SK-N-SH (cell line): ENCODE data around the gene CCDC121. TPM values are rescaled to one million over a fixed set of nuclear protein-coding genes. Genes with fewer than 3 reads are reported as not detected.

Experiments
- polyA plus RNA-seq, 3 experiments: library from polyadenylated mRNA; depleted of rRNA; stranded (reverse); fragments of >200 nt; gene quantifications; 2 replicates each; pipeline ENCODE4 v1.2.3, GENCODE V29; 2012
- small RNA-seq, 7 experiments: library from RNA; depleted of rRNA; stranded (forward); fragments of <200 nt; gene quantifications; one replicate each; pipeline ENCODE3, GENCODE V24; 2012

CCDC121 gene
- polyA plus RNA-seq, 1 of the 3 experiments (the other 2 are of a cell fraction), result 2.3 TPM

Small RNAs within 50 kb of the gene (small RNA-seq; reads per million reads assigned to genes)
- 0 reads per million in 7 experiments for gene RF00340

Other genes starting within 250 kb of the CCDC121 start
- 53.8 and 63.7 TPM in 2 replicates for gene ZNF513, start 248.3 kb downstream of the CCDC121 start, polyA plus RNA-seq (2012; rRNA removed)
- gene PPM1G, start 219.4 kb downstream of the CCDC121 start, polyA plus RNA-seq (2012; rRNA removed), result 99.7 and 113 TPM in 2 replicates
- 182 and 227 TPM in 2 replicates for gene NRBP1, start 200.4 kb downstream of the CCDC121 start, polyA plus RNA-seq (2012; rRNA removed)
- 3.6 and 4.1 TPM in 2 replicates for gene KRTCAP3, start 186.6 kb downstream of the CCDC121 start, polyA plus RNA-seq (2012; rRNA removed)
- 28.2 and 31.3 TPM in 2 replicates for gene IFT172, start 139.3 kb downstream of the CCDC121 start, polyA plus RNA-seq (2012; rRNA removed)
- gene FNDC4, start 133.8 kb downstream of the CCDC121 start, polyA plus RNA-seq (2012; rRNA removed), result 26.5 and 27.0 TPM in 2 replicates
- 0.18 and 0.67 TPM in 2 replicates for gene GCKR, start 132.2 kb downstream of the CCDC121 start, polyA plus RNA-seq (2012; rRNA removed)
- gene ZNF512, start 46.0 kb downstream of the CCDC121 start, polyA plus RNA-seq (2012; rRNA removed), result 22.3 and 36.5 TPM in 2 replicates
- gene GPN1, start within 50 bp of the CCDC121 start, polyA plus RNA-seq (2012; rRNA removed), result 74.0 and 92.8 TPM in 2 replicates
- 49.7 and 69.3 TPM in 2 replicates for gene SUPT7L, start 34.6 kb upstream of the CCDC121 start, polyA plus RNA-seq (2012; rRNA removed)
- gene SLC4A1AP, start 34.9 kb upstream of the CCDC121 start, polyA plus RNA-seq (2012; rRNA removed), result 9.4 and 9.8 TPM in 2 replicates
- gene MRPL33, start 142.7 kb upstream of the CCDC121 start, polyA plus RNA-seq (2012; rRNA removed), result 132 and 153 TPM in 2 replicates